GM18907 (cell line): Measurements from ENCODE around the gene RPL13A.
A peak's percentile ranks its signal among the peaks of the same experiment; 100 is the strongest.
"Not testable (repeated sequence)": the region's sequence is repeated elsewhere in the genome, so short reads cannot be mapped to it uniquely, and the experiment has no call there.

Experiments
- ATAC-seq: cut with Tn5 transposase; IDR thresholded peaks from one replicate; pipeline ENCODE4 v1.9.1; 2021; ENCODE audit warnings: mild to moderate bottlenecking, moderate library complexity; ENCODE audit not compliant: unreplicated experiment

RPL13A gene

GRCh38 chr19:49487277-49488045 is at the start of gene RPL13A:
Gene RPL13A, plus strand, starts transcription at chr19:49487608. Its CDS starts 22 bp downstream, at chr19:49487630.
- ATAC-seq = peak; percentile 87

- ATAC-seq = no peak
These were observed 49.1 kb upstream of the RPL13A start for GRCh38 chr19:49438261-49438660.

- ATAC-seq = no peak
These were observed 47.6 kb upstream of the RPL13A start for GRCh38 chr19:49439836-49440235.

- no peak for ATAC-seq
These were observed 46.8 kb upstream of the RPL13A start for GRCh38 chr19:49440439-49441209.

- no peak for ATAC-seq
These were observed 46.0 kb upstream of the RPL13A start, which contains the start of gene SLC17A7 for GRCh38 chr19:49441210-49441959. Gene SLC17A7, minus strand, starts transcription at chr19:49441527. Its CDS starts 148 bp downstream, at chr19:49441379.

- ATAC-seq = no peak
These were observed 45.5 kb upstream of the RPL13A start for GRCh38 chr19:49441960-49442350.

- ATAC-seq = no peak
These were observed 45.1 kb upstream of the RPL13A start for GRCh38 chr19:49442354-49442753.

- peak; percentile 5 for ATAC-seq
These were observed 44.5 kb upstream of the RPL13A start for GRCh38 chr19:49442771-49443365.

- peak; percentile 71 for ATAC-seq
These were observed 43.9 kb upstream of the RPL13A start for GRCh38 chr19:49443366-49444099.

GRCh38 chr19:49444100-49444700 is 43.2 kb upstream of the RPL13A start:
- ATAC-seq = not testable (repeated sequence)

GRCh38 chr19:49445997-49446396 is 41.4 kb upstream of the RPL13A start:
- no peak for ATAC-seq

- ATAC-seq = no peak
These were observed 39.6 kb upstream of the RPL13A start for GRCh38 chr19:49447485-49448431.

GRCh38 chr19:49448432-49448786 is 39.0 kb upstream of the RPL13A start:
- no peak for ATAC-seq

GRCh38 chr19:49450405-49450804 is 37.0 kb upstream of the RPL13A start:
- no peak for ATAC-seq

- peak; percentile 59 for ATAC-seq
These were observed 35.8 kb upstream of the RPL13A start, which contains the start of gene PIH1D1 for GRCh38 chr19:49451430-49452181. Gene PIH1D1, minus strand, starts transcription at chr19:49451814. Its CDS starts 240 bp downstream, at chr19:49451574.

- peak; percentile 81 for ATAC-seq
These were observed 34.2 kb upstream of the RPL13A start, which contains the start of gene ALDH16A1 for GRCh38 chr19:49453013-49453756. Gene ALDH16A1, plus strand, starts transcription at chr19:49453225. Its CDS starts 107 bp downstream, at chr19:49453332.

- ATAC-seq = peak; percentile 3
These were observed 33.6 kb upstream of the RPL13A start for GRCh38 chr19:49453757-49454240.
